ENCODE results near the gene FXYD3.

Gene FXYD3

GRCh38 chr19:35105411-35106290 is 10.0 kb upstream of the FXYD3 start:
- DNase-seq (ENCODE audit: low spot score): no peak
- no peaks in the 10 kb centered on the region for H3K9me3 Mint-ChIP-seq
- no peak overlapping the region for H3K4me3 Mint-ChIP-seq
- peaks cover 2% of the 10 kb centered on the region for H3K27me3 Mint-ChIP-seq (ENCODE audit: low read depth)
- H3K27ac Mint-ChIP-seq: no peak overlapping the region
- no peaks in the 10 kb centered on the region for H3K4me1 Mint-ChIP-seq (ENCODE audit: low read depth)
- H3K36me3 Mint-ChIP-seq (ENCODE audit: low read depth): no peaks in the 10 kb centered on the region

- Mint-ChIP-seq H3K27me3 (ENCODE audit: low read depth) (peaks cover 2% of the 10 kb centered on the region), H3K36me3 (ENCODE audit: low read depth) (no peaks in the 10 kb centered on the region), H3K4me1 (ENCODE audit: low read depth) (no peaks in the 10 kb centered on the region), H3K4me3 (no peak overlapping the region), H3K9me3 (no peaks in the 10 kb centered on the region), H3K27ac (no peak overlapping the region)
- DNase-seq (ENCODE audit: low spot score): no peak
Measured at GRCh38 chr19:35106291-35106583, 9.4 kb upstream of the FXYD3 start.

GRCh38 chr19:35106898-35107541 is 8.6 kb upstream of the FXYD3 start:
- no peak overlapping the region for H3K4me3 Mint-ChIP-seq
- H3K9me3 Mint-ChIP-seq: no peaks in the 10 kb centered on the region
- H3K27ac Mint-ChIP-seq: no peak overlapping the region
- H3K36me3 Mint-ChIP-seq (ENCODE audit: low read depth): no peaks in the 10 kb centered on the region
- no peaks in the 10 kb centered on the region for H3K4me1 Mint-ChIP-seq (ENCODE audit: low read depth)
- DNase-seq (ENCODE audit: low spot score): no peak
- H3K27me3 Mint-ChIP-seq (ENCODE audit: low read depth): peaks cover 2% of the 10 kb centered on the region

- DNase-seq (ENCODE audit: low spot score): peak; percentile 23
- no peaks in the 10 kb centered on the region for H3K9me3 Mint-ChIP-seq
- no peak overlapping the region for H3K27ac Mint-ChIP-seq
- H3K36me3 Mint-ChIP-seq (ENCODE audit: low read depth): no peaks in the 10 kb centered on the region
- peaks cover 2% of the 10 kb centered on the region for H3K27me3 Mint-ChIP-seq (ENCODE audit: low read depth)
- H3K4me3 Mint-ChIP-seq: no peak overlapping the region
- H3K4me1 Mint-ChIP-seq (ENCODE audit: low read depth): no peaks in the 10 kb centered on the region
Measured at GRCh38 chr19:35107545-35107944, 8.1 kb upstream of the FXYD3 start.

- Mint-ChIP-seq H3K9me3 (no peaks in the 10 kb centered on the region), H3K4me3 (no peak overlapping the region), H3K4me1 (ENCODE audit: low read depth) (no peaks in the 10 kb centered on the region), H3K27ac (no peak overlapping the region), H3K36me3 (ENCODE audit: low read depth) (no peaks in the 10 kb centered on the region), H3K27me3 (ENCODE audit: low read depth) (peaks cover 2% of the 10 kb centered on the region)
- DNase-seq (ENCODE audit: low spot score): no peak
Measured at GRCh38 chr19:35108730-35109129, 6.9 kb upstream of the FXYD3 start.

GRCh38 chr19:35109395-35110112 is 6.1 kb upstream of the FXYD3 start:
- Mint-ChIP-seq H3K9me3 (no peaks in the 10 kb centered on the region), H3K36me3 (ENCODE audit: low read depth) (no peaks in the 10 kb centered on the region), H3K4me3 (no peak overlapping the region), H3K27ac (no peak overlapping the region), H3K27me3 (ENCODE audit: low read depth) (peaks cover 4% of the 10 kb centered on the region), H3K4me1 (ENCODE audit: low read depth) (peaks cover 2% of the 10 kb centered on the region)
- DNase-seq (ENCODE audit: low spot score): no peak

GRCh38 chr19:35110974-35111373 is 4.6 kb upstream of the FXYD3 start:
- DNase-seq (ENCODE audit: low spot score): no peak
- Mint-ChIP-seq H3K27ac (no peak overlapping the region), H3K36me3 (ENCODE audit: low read depth) (no peaks in the 10 kb centered on the region), H3K4me3 (no peak overlapping the region), H3K4me1 (ENCODE audit: low read depth) (peaks cover 4% of the 10 kb centered on the region), H3K27me3 (ENCODE audit: low read depth) (peaks cover 4% of the 10 kb centered on the region), H3K9me3 (no peaks in the 10 kb centered on the region)

- no peak for DNase-seq (ENCODE audit: low spot score)
- no peak overlapping the region for H3K27ac Mint-ChIP-seq
Measured at GRCh38 chr19:35112995-35113688, 2.5 kb upstream of the FXYD3 start.

GRCh38 chr19:35114353-35115176 is 1.1 kb upstream of the FXYD3 start:
- H3K9me3 Mint-ChIP-seq: no peaks in the 10 kb centered on the region
- H3K4me1 Mint-ChIP-seq (ENCODE audit: low read depth): peaks cover 4% of the 10 kb centered on the region
- H3K4me3 Mint-ChIP-seq: no peak overlapping the region
- peak; percentile 39 for DNase-seq (ENCODE audit: low spot score)
- no peaks in the 10 kb centered on the region for H3K36me3 Mint-ChIP-seq (ENCODE audit: low read depth)
- peaks cover 4% of the 10 kb centered on the region for H3K27me3 Mint-ChIP-seq (ENCODE audit: low read depth)
- no peak overlapping the region for H3K27ac Mint-ChIP-seq

More at GRCh38 chr19:35112995-35113688, 2.5 kb upstream of the FXYD3 start:
- H3K4me3 Mint-ChIP-seq: no peak overlapping the region
- peaks cover 4% of the 10 kb centered on the region for H3K27me3 Mint-ChIP-seq (ENCODE audit: low read depth)
- H3K36me3 Mint-ChIP-seq (ENCODE audit: low read depth): no peaks in the 10 kb centered on the region
- peaks cover 4% of the 10 kb centered on the region for H3K4me1 Mint-ChIP-seq (ENCODE audit: low read depth)
- no peaks in the 10 kb centered on the region for H3K9me3 Mint-ChIP-seq

- Mint-ChIP-seq H3K4me1 (ENCODE audit: low read depth) (peaks cover 4% of the 10 kb centered on the region), H3K27ac (no peak overlapping the region), H3K4me3 (no peak overlapping the region), H3K9me3 (no peaks in the 10 kb centered on the region), H3K27me3 (ENCODE audit: low read depth) (peaks cover 2% of the 10 kb centered on the region), H3K36me3 (ENCODE audit: low read depth) (no peaks in the 10 kb centered on the region)
- DNase-seq (ENCODE audit: low spot score): no peak
Measured at GRCh38 chr19:35116072-35116801, 614 bp downstream of the FXYD3 start.

GRCh38 chr19:35117116-35117515 is 1.5 kb downstream of the FXYD3 start:
- H3K4me3 Mint-ChIP-seq: no peak overlapping the region
- H3K36me3 Mint-ChIP-seq (ENCODE audit: low read depth): no peaks in the 10 kb centered on the region
- H3K27me3 Mint-ChIP-seq (ENCODE audit: low read depth): peaks cover 2% of the 10 kb centered on the region
- H3K9me3 Mint-ChIP-seq: no peaks in the 10 kb centered on the region
- no peak for DNase-seq (ENCODE audit: low spot score)
- peaks cover 4% of the 10 kb centered on the region for H3K4me1 Mint-ChIP-seq (ENCODE audit: low read depth)
- no peak overlapping the region for H3K27ac Mint-ChIP-seq

GRCh38 chr19:35117799-35118198 is 2.2 kb downstream of the FXYD3 start:
- H3K36me3 Mint-ChIP-seq (ENCODE audit: low read depth): no peaks in the 10 kb centered on the region
- no peak overlapping the region for H3K4me3 Mint-ChIP-seq
- H3K27me3 Mint-ChIP-seq (ENCODE audit: low read depth): peaks cover 2% of the 10 kb centered on the region
- no peak overlapping the region for H3K27ac Mint-ChIP-seq
- peaks cover 4% of the 10 kb centered on the region for H3K4me1 Mint-ChIP-seq (ENCODE audit: low read depth)
- DNase-seq (ENCODE audit: low spot score): no peak
- H3K9me3 Mint-ChIP-seq: no peaks in the 10 kb centered on the region

Data from T-helper 2 cell treated with Interferon-gamma antibody and Interleukin-4, amounts not matched to agents 5 μg/mL and 100 μg/mL, for 36 hours (primary cell).